Activated CD4-positive, alpha-beta T cell treated with anti-CD3 and anti-CD28 coated beads, Interleukin-2, amount 10 ng/mL, durations not matched to agents 24 days and 14 days (primary cell): ENCODE data around the gene MAPRE3. TPM values are rescaled to one million over a fixed set of nuclear protein-coding genes. Genes with fewer than 3 reads are reported as not detected.

Experiments
- DNase-seq: peaks from one replicate; pipeline ENCODE4 v3.0.0; 2022
- H3K27ac Mint-ChIP-seq: one replicate; pipeline ENCODE4 v1.8.0; 2022; ENCODE audit warnings: mild to moderate bottlenecking, mixed read lengths
- H3K27me3 Mint-ChIP-seq: one replicate; pipeline ENCODE4 v1.8.0; 2022; ENCODE audit warnings: mixed read lengths
- H3K36me3 Mint-ChIP-seq: one replicate; pipeline ENCODE4 v1.8.0; 2022; ENCODE audit warnings: low read depth, mild to moderate bottlenecking, mixed read lengths
- H3K4me1 Mint-ChIP-seq: one replicate; pipeline ENCODE4 v1.8.0; 2021; ENCODE audit warnings: mixed read lengths
- H3K4me3 Mint-ChIP-seq: one replicate; pipeline ENCODE4 v1.8.0; 2022; ENCODE audit warnings: mild to moderate bottlenecking, moderate library complexity, mixed read lengths
- H3K9me3 Mint-ChIP-seq: one replicate; pipeline ENCODE4 v1.8.0; 2021; ENCODE audit warnings: mixed read lengths
- intact Hi-C: fragments of 100-400 bp; cut with micrococcal nuclease; formaldehyde crosslinking; loops from one replicate; pipeline ENCODE4 v1.15.1; 2023
- total RNA-seq: library from RNA; stranded (reverse); gene quantifications from 2 replicates; pipeline ENCODE4 v1.2.3, GENCODE V29; 2022

The MAPRE3 gene
- total RNA-seq, 1 donor from 2014 or later, result 2.5 TPM

DNA sequence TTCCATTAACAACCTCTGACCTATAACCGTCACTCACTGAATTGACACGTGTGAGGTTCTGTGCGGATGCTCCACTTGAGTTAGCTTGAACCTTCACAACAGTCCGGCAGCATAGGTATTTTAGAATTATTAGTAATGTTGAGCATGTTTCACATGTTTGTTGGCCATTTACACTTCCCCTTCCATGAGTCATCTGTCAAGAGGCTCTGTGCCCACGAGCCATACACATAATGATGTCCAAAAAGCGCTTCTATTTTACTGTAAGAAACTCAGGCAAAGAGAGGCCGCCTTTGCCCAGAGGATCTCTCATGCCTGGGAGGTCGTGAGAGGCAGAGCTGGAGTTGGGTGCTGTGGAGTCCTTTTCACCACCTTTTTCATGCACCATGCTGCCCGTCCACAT is 33.4 kb downstream of the MAPRE3 start:
- Mint-ChIP-seq H3K27me3 (peaks cover 35% of the 10 kb centered on the region), H3K9me3 (no peaks in the 10 kb centered on the region), H3K36me3 (no peaks in the 10 kb centered on the region), H3K4me1 (no peaks in the 10 kb centered on the region), H3K4me3 (no peak overlapping the region), H3K27ac (no peak overlapping the region)
- DNase-seq, result no peak
- intact Hi-C loops, result no loop called here

DNA sequence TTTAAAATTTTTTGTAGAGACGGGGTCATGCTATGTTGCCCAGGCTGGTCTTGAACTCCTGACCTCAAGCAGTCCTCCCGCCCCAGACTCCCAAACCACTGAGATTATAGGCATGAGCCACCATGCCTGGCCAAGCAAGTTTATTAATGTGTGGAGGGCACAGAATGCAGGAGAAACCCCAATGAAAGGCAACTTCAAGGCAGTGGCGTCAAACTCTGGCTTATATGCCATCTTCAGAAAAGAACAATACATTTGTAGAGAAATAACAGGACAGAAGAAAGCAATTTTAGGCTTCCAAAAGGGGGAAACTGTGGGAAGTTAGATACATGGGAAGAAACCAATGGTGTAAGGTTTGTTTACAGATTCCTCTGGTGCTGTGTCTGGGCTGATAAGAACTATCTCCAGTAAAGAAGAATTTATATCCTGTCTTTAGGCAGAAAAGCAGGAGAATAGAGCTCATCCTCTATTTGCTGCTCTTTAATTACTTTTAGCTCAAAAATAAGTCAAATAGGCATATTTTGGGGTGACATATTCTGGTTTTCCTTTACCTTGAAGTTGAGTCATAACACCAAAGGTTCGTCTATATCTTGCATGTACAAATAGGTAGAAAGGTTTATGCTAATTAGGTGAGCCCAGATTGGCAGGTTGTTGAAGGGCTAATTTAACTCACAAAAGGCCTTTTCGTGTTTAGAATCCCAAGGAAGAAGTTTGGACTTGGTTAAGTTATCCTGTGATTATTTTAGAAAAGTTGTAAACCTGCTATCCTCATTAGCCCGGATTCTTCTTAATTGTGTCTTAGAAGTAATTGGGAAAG is 36.4 kb downstream of the MAPRE3 start:
- Mint-ChIP-seq H3K27me3 (peaks cover 33% of the 10 kb centered on the region), H3K9me3 (no peaks in the 10 kb centered on the region), H3K4me3 (no peak overlapping the region), H3K36me3 (no peaks in the 10 kb centered on the region), H3K27ac (no peak overlapping the region), H3K4me1 (peaks cover 3% of the 10 kb centered on the region)
- no peak for DNase-seq
- intact Hi-C loops, result no loop called here

DNA sequence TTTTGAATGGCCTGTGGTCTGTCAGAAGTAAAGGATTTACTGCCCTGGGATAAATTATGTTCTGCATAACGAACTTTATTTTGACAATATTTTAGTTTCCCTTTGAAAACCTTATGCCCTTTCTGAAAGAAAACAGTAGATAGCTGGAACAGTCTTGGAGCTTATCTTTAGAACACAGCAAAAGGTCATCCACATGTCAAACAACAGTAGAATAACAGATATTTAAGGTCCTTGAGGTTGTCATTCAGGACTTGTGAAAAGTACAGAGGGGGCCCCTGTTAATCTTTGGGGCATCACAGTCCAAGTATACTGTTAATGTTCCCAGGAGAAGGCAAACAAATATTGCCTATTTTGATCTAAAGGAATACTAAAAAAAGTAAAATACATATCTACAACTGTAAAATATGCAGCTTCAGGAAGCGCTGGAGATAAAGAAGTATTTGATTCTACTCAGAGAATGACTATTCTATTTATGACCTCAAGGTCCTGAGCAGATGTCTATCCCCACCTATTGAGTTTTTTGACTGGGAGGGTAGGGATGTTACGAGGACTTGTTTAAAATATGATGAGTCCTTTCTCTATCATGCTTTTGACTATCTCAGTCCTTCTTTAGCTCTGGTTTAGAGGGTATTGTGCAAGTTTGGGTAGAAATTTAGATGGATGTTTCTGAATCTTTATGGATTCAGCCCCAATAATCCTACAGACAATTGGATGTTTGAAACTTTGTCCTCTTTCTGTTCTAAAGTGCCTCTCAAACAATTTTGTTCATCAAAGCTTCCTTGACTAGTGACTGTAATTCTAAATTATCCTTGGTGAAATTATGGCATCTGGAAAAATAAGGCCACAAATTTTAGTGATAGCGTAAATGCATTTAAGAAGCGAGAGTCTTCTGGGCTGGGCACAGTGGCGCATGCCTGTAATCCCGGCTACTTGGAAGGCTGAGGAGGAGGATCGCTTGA is 37.3 kb downstream of the MAPRE3 start:
- intact Hi-C loops, result no loop called here
- Mint-ChIP-seq H3K4me3 (no peak overlapping the region), H3K27me3 (peaks cover 33% of the 10 kb centered on the region), H3K36me3 (no peaks in the 10 kb centered on the region), H3K27ac (no peak overlapping the region), H3K4me1 (peaks cover 3% of the 10 kb centered on the region), H3K9me3 (no peaks in the 10 kb centered on the region)
- no peak for DNase-seq

DNA sequence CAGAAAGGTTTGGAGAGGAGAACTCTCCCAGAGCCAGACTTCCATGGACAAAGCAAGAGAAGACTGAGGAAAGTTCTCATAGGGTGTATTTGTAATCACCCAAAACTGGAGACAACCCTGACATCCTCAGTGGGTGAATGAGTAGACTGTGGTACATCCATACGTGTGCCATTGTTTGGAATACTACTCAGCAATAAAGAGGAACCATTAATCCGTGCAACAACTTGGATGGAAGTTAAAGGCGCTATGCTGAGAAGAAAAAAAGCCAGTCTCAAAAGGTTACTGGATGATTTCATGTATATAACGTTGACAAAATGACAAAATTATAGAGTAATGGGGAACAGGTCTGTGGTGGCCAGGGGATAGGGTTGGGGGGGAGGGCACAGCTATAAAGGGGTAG is 38.2 kb downstream of the MAPRE3 start:
- Mint-ChIP-seq H3K4me3 (no peak overlapping the region), H3K9me3 (no peaks in the 10 kb centered on the region), H3K27ac (no peak overlapping the region), H3K4me1 (peaks cover 3% of the 10 kb centered on the region), H3K27me3 (peaks cover 31% of the 10 kb centered on the region), H3K36me3 (no peaks in the 10 kb centered on the region)
- intact Hi-C loops, result no loop called here
- no peak for DNase-seq

DNA sequence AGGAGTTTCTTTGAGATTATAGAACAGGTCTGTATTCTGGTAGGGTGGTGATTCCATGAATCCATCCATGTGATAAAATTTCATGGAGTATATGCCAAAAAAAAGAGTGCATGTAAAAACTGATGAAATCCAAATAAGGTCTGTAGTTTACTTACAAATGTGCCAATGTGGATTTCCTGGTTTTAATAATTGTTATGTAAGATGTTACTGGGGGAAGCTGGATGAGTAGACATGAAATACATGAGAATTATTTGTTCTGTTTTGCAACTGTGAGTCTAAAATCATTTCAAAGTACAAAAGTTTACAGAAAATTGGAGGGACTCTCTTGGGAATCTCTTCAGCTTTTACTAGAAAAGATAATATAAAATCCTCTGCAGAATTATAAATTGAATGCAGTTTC is 38.6 kb downstream of the MAPRE3 start:
- Mint-ChIP-seq H3K36me3 (no peaks in the 10 kb centered on the region), H3K9me3 (no peaks in the 10 kb centered on the region), H3K4me3 (no peak overlapping the region), H3K27ac (no peak overlapping the region), H3K27me3 (peaks cover 29% of the 10 kb centered on the region), H3K4me1 (peaks cover 3% of the 10 kb centered on the region)
- intact Hi-C loops, result no loop called here
- DNase-seq, result no peak

DNA sequence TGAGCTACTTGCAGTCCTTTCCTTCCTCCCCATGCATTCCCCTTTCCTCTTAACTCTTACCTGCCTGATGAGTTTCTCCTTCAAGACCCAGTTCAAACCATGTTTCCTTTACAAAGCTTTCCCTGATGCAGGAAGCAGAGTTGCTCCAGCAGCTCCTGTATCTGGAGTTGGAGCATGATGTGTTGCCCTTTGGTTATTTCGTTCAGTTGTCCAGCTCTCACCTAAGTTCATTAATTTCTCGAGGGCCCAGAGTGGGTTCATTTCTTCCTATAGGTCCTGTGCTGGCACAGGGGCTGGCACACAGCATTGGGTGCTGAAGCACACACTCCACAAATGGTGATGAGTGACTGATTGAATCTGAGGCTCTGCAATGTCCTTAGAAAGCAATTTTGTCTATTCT is 39.3 kb downstream of the MAPRE3 start:
- intact Hi-C loops, result no loop called here
- Mint-ChIP-seq H3K4me3 (no peak overlapping the region), H3K9me3 (no peaks in the 10 kb centered on the region), H3K4me1 (peaks cover 3% of the 10 kb centered on the region), H3K27me3 (peaks cover 29% of the 10 kb centered on the region), H3K27ac (no peak overlapping the region), H3K36me3 (no peaks in the 10 kb centered on the region)
- no peak for DNase-seq

DNA sequence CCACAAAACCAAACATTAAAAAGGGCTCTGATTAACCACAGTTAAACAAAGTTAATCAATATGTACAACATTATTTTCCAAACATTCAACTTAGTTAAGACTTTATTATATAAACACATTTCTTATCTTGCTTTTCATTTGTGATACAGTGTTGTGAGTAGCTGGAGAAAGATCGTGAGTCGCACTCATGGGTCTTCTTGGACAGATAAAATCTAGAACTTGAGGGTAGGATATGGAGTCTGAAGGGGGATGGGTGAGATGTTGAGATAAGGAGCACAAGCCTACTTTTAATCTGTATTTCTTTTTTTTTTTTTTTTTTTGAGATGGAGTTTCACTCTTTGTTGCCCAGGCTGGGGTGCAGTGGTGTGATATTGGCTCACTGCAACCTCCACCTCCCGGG is 39.7 kb downstream of the MAPRE3 start:
- Mint-ChIP-seq H3K4me3 (no peak overlapping the region), H3K9me3 (no peaks in the 10 kb centered on the region), H3K4me1 (peaks cover 3% of the 10 kb centered on the region), H3K27ac (no peak overlapping the region), H3K27me3 (peaks cover 29% of the 10 kb centered on the region), H3K36me3 (no peaks in the 10 kb centered on the region)
- DNase-seq, result no peak
- intact Hi-C loops, result no loop called here

DNA sequence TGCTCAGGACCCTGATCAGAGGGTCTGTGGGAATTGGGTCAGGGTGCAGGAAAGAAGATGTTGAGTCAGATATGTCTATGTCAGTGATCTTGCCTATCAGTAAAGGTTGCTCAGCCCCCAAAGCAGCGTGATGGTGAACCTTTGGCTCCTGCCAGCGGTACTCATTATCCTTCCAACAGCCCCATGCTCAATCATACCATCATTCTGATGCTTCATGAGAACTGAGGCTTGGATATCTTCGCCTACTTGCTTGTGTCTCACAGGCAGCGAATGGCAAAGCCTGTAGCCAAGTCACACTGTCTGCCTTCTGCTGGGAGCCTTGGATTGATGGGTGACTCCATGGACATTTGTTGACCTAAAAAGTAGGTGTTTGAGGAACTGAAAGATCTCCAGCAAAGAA is 43.3 kb downstream of the MAPRE3 start:
- intact Hi-C loops, result no loop called here
- peaks cover 9% of the 10 kb centered on the region for H3K4me1 Mint-ChIP-seq
- no peak for DNase-seq
- H3K27ac Mint-ChIP-seq, result no peak overlapping the region
- no peak overlapping the region for H3K4me3 Mint-ChIP-seq
- H3K36me3 Mint-ChIP-seq, result no peaks in the 10 kb centered on the region
- peaks cover 7% of the 10 kb centered on the region for H3K27me3 Mint-ChIP-seq
- no peaks in the 10 kb centered on the region for H3K9me3 Mint-ChIP-seq

DNA sequence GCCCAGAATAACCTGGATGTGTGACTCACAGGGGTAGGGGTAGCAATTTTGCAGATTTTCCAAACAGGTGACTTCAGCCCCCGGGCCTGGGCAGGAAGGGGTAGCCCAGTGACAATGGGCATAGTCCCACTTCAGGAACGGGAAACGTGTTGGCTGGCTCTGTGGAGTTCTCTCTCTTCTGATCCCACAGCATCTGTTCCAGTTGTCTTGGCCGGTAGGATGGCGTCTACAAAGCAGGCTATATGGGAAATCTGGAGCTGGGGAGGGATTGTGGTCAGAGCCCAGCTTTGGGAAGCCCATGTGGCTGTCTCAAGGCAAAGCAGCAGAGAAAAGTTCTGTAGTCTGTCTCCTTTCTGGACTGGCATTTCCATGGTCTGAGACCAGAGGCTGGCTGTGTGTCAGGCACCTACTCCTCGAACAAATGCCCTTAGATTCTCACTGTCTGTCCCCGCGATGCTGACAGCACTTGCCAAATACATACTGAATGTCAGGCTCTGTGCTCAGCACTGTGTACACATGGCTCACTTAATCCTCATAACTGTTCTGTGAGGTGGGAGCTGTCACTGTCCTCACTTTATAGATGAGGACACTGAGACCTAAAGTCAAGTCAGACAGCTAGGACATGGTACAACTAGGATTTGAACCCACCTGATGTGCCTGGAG is 44.5 kb downstream of the MAPRE3 start:
- no peak overlapping the region for H3K4me3 Mint-ChIP-seq
- peaks cover 8% of the 10 kb centered on the region for H3K4me1 Mint-ChIP-seq
- no peaks in the 10 kb centered on the region for H3K36me3 Mint-ChIP-seq
- no peak for DNase-seq
- peaks cover 2% of the 10 kb centered on the region for H3K27me3 Mint-ChIP-seq
- no peaks in the 10 kb centered on the region for H3K9me3 Mint-ChIP-seq
- intact Hi-C loops, result no loop called here
- H3K27ac Mint-ChIP-seq, result no peak overlapping the region

DNA sequence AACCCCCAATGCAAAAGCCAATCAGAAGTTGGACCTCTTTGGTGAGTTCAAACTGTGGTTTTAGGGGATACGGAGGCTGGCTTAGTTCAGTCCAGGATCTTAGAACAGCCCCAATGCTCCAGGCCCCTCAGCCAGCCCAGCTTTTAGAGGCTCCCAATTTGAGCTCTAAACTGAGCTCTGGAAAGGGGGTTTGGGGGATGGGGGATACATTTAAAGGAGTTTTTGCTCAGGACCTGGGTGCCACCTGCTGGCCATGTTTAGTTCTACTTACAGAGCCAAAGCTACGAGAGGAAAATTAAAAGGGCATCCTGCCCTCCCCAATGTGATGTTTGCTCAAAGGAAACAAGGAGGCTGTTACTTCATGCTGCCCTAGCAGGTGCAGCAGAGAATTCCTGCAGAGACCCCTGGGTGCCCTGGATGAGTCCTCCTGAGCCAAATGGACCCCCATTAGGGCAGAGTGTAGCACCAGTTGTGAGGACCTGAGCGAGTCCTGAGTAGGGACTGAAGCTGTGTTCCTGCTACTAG is 46.4 kb downstream of the MAPRE3 start:
- Mint-ChIP-seq H3K4me3 (no peak overlapping the region), H3K27ac (no peak overlapping the region), H3K36me3 (no peaks in the 10 kb centered on the region), H3K9me3 (no peaks in the 10 kb centered on the region), H3K4me1 (peaks cover 5% of the 10 kb centered on the region), H3K27me3 (no peaks in the 10 kb centered on the region)
- intact Hi-C loops, result loop anchor here (1.0 to 2.0 kb wide), 2 partner anchors 56 to 170 kb away; no protein-coding TSS in a partner anchor
- peak; percentile 81 for DNase-seq

DNA sequence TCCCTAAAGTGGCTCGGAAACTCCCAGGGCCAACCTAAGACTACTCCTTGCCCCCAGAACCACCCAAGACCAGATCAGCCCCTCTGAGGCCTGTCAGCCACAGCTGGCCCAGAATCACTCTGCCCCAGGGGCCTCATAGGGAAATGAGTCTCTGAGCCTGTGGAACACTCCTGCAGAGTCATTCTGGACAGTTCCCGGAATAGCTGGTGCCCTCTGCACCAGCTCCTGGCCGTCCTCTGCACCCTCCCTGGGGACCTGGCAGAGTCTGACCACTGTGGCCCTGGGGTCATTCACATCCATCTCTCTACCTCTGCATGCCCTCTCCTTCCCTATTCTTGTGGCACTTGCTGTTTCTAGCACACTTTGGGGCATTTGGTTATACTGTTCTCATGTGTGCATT is 47.7 kb downstream of the MAPRE3 start:
- no peaks in the 10 kb centered on the region for H3K27me3 Mint-ChIP-seq
- peaks cover 5% of the 10 kb centered on the region for H3K4me1 Mint-ChIP-seq
- no peak overlapping the region for H3K4me3 Mint-ChIP-seq
- H3K9me3 Mint-ChIP-seq, result no peaks in the 10 kb centered on the region
- no peaks in the 10 kb centered on the region for H3K36me3 Mint-ChIP-seq
- intact Hi-C loops, result no loop called here
- DNase-seq, result no peak
- no peak overlapping the region for H3K27ac Mint-ChIP-seq

DNA sequence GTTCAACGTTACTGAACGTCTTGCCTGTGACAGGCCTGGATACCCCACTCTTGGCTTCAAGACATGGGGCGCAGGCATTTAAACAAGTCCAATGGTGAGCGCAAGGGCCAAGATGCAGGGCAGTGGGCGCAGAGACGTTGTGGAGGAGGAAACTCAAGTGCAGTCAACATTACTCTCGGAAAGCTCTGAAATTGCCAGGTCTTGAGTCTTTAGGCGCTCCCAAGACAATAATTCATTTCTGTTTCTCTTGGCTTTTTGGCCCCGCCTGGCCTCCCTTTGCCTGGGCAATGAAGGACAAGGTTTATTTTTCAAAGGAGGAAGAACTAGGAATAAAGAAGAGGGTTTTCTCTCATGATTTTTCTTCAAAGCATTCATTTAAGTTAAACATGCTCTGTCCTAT is 49.0 kb downstream of the MAPRE3 start:
- Mint-ChIP-seq H3K9me3 (no peaks in the 10 kb centered on the region), H3K4me1 (peaks cover 5% of the 10 kb centered on the region), H3K36me3 (peaks cover 2% of the 10 kb centered on the region), H3K27ac (no peak overlapping the region), H3K27me3 (no peaks in the 10 kb centered on the region), H3K4me3 (no peak overlapping the region)
- intact Hi-C loops, result no loop called here
- no peak for DNase-seq

DNA sequence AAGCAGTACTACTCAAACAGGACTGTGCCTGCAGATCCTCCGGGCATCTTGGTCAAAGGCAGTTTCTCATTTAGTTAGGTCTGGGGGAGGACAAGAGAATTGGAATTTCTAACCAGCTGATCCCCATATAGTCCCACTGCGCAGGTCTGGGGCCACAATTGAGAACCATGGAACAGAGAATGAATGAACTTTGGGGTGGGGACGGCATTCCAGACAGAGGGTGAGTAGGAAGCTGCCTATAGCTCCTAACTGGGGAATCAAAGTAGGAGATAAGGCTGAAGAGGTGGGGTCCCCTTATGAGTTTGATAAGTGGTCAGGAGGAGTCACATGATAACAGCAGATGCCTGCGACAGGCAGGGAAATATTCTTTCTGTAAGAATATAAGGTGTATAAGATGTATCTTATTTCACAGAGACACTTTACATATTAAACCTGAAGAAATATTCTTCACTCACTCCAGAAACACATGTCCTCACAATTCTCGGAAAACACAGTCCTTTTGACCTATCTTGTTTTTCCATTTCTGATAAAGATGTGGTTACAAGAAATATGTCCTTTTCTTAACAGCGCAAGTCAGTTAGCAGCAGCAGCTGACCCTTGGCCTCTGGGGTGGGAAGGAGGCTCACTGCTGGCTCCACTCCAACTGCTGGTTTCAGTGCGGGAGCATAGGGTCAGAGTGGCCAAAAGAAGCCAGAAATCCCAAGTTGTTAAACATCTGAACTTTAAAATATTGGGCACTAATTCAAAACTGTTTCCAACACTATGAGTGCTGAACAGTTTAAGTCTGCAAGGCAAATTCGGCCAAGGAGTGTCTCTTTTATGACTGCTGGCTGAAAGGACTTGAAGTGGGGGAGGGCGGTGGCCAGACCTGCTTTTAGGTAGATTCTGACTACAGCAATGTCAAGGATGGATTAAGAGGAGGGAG is 49.8 kb downstream of the MAPRE3 start:
- intact Hi-C loops, result no loop called here
- Mint-ChIP-seq H3K27ac (no peak overlapping the region), H3K4me3 (no peak overlapping the region), H3K27me3 (no peaks in the 10 kb centered on the region), H3K36me3 (peaks cover 4% of the 10 kb centered on the region), H3K9me3 (no peaks in the 10 kb centered on the region), H3K4me1 (peaks cover 5% of the 10 kb centered on the region)
- DNase-seq, result no peak
